GM18867 (cell line): Measurements from ENCODE around the gene UCP2.
"Not testable (repeated sequence)": the region's sequence is repeated elsewhere in the genome, so short reads cannot be mapped to it uniquely, and the experiment has no call there.

ENCODE experiments used
- ATAC-seq: cut with Tn5 transposase; IDR thresholded peaks from one replicate; pipeline ENCODE4 v1.9.1; 2021; ENCODE audit warnings: mild to moderate bottlenecking, moderate library complexity; ENCODE audit not compliant: unreplicated experiment

UCP2 gene

GRCh38 chr11:73946798-73947458, 35.7 kb downstream of the UCP2 start:
- no peak for ATAC-seq

GRCh38 chr11:73945396-73945795, 37.2 kb downstream of the UCP2 start:
- no peak for ATAC-seq

GRCh38 chr11:73944901-73945300, 37.7 kb downstream of the UCP2 start:
- ATAC-seq = no peak

GRCh38 chr11:73944085-73944484, 38.6 kb downstream of the UCP2 start:
- no peak for ATAC-seq

GRCh38 chr11:73942010-73942409, 40.6 kb downstream of the UCP2 start:
- ATAC-seq = no peak

GRCh38 chr11:73940801-73941570, 41.7 kb downstream of the UCP2 start:
- no peak for ATAC-seq

- no peak for ATAC-seq
These were observed 43.5 kb downstream of the UCP2 start for GRCh38 chr11:73939096-73939495.

- not testable (repeated sequence) for ATAC-seq
These were observed 46.6 kb downstream of the UCP2 start for GRCh38 chr11:73936047-73936446.

- ATAC-seq = no peak
These were observed 49.9 kb downstream of the UCP2 start for GRCh38 chr11:73932781-73933180.

- no peak for ATAC-seq
These were observed 50.7 kb downstream of the UCP2 start for GRCh38 chr11:73931951-73932350.

- no peak for ATAC-seq
These were observed 51.5 kb downstream of the UCP2 start for GRCh38 chr11:73931039-73931645.

GRCh38 chr11:73929388-73929787, 53.3 kb downstream of the UCP2 start:
- ATAC-seq = no peak
